ENCODE results near the gene GALNS.
"Not testable (repeated sequence)": the region's sequence is repeated elsewhere in the genome, so short reads cannot be mapped to it uniquely, and the experiment has no call there.

Gene GALNS

DNA sequence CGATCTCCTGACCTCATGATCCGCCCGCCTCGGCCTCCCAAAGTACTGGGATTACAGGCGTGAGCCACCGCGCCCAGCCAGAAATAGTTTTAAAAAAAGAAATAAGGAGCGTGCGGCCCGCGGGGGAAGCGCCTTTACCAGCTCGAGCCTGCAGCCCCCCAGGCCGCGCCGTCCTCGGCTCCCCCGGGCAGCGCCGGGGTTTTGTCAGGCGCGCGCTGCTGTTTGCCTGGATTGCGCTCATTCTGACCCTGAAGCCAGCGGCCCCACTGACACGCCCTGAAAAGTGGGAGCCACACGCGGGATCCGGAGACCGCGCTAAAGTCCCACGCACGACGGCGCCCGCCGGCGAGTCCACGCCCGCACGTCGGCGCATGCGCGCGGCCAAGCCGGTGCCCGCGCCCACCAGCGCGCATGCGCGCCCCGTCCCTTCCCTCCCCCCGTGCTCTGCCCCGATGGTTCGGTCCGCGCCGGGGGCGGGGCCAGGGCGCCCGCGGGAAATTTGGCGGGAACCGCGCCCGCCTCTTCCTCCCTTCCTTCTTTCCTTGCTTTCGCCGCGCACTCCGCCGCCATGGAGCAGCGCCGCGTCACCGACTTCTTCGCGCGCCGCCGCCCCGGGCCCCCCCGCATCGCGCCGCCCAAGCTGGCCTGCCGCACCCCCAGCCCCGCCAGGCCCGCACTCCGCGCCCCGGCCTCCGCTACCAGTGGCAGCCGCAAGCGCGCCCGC, 53.3 kb downstream of the GALNS start, which contains the start of gene CDT1:
TSS of gene CDT1 (plus strand) at position 526 of the 724 bp plus-strand sequence. CDS start at position 569, 43 bp downstream.
- no peak for TF ChIP-seq ZNF274 (IDR thresholded peaks at IDR 0.05; ENCODE audit: low read depth, low read length)
- H3K4me3 ChIP-seq (ENCODE audit: low read length) = peak within 1 kb of the TSS; percentile 66

DNA sequence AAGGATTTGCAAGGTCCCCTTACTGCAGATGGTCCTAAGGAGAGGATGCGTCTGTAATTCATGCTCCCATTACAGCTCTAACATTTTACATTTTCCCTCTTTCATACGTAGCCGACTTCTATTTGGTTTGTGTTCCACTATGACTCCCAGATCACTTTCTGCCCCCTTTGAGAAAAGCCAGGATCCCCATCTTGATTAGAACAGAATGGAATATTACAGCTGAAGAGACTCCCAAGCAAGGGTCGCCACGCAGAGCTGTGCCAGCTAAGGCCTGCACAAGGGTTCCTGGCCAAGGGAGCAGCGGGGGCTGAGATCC, 56.5 kb downstream of the GALNS start:
- TF ChIP-seq ZNF274 (IDR thresholded peaks at IDR 0.05; ENCODE audit: low read depth, low read length) = no peak
- H3K4me3 ChIP-seq (ENCODE audit: low read length) = no peak overlapping the region

DNA sequence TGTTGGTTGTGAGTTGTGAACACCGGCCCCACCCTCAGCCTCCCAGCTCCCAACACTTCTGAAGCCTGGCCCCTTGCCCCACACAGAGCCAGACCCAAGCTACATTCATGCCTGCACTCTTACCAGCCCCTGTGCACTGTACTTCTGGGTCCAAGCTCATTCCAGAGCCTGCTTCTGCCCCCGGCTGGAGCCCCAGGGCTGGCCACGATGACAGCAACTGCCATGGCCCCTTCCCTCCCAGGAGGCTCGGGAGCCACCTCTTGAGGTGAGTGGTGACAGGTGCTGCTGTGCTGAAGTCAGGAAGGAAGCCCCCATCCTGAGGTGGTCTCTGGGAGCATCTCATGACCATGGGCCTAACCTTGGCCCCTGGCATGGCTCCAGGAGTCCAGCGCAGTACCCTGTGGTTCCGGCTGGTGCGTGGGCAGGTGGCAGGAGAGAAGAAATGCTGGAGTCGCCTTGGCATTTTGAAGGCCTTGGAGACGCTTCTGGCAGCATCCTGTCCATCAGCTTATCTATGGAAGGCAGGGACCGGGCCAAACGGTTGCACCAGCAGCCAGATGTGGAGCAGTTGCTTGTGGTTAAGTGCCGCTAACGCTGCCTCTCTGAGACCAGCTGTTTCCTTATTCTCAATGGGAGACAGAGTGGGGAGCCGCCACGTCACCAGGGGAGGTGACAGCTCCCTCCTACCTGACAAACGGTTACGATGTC, 57.0 kb downstream of the GALNS start:
- no peak for TF ChIP-seq ZNF274 (IDR thresholded peaks at IDR 0.05; ENCODE audit: low read depth, low read length)
- H3K4me3 ChIP-seq (ENCODE audit: low read length) = no peak overlapping the region

DNA sequence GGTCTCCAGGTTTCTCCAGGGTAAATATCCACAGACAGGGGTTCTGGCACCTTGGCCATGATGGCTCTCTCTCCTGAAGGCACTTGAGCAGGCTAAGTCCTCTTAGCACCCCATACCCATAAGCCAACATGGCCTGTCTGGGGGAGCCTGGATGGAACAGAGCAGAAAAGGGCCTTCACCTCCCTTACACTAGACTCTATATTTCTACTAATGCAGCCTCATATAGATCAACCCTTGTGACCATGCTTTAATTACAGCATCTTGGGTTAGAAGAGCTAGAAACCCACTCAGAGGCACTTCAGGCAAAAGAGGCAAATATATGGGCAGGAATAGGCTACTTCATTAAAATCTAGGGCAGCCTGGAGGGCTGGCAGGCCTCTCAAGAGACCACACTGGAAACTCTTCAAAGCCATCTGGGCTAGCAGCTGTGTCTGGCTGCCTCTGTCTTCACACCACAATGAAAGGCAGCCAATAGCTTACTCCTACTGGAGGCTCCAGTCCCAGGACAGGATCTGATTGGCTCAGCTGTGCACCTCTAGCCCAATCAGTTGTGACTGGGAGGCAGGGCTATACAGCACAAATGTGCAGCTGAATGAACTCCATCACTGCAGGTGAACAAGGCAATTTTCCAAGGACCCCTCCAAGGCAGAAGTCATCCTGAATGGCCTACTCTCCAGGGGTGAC, 57.8 kb downstream of the GALNS start:
- TF ChIP-seq ZNF274 (IDR thresholded peaks at IDR 0.05; ENCODE audit: low read depth, low read length) = no peak
- no peak overlapping the region for H3K4me3 ChIP-seq (ENCODE audit: low read length)

DNA sequence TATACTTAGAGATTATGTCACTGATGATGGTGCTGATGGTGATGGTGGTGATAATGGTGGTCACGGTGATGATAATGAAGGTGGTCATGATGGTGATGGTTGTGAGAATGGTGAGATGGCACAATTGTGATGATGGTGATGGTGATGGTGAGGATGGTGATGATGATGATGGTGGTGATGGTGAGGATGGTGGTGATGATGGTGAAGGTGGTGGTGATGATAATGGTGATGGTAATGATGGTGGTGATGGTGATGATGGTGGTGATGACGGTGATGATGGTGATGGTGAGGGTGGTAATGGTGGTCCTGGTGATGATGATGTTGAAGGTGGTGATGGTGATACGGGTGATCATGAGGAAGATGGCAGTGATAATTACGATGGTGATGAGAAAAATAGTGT, 58.7 kb downstream of the GALNS start:
- no peak overlapping the region for H3K4me3 ChIP-seq (ENCODE audit: low read length)
- no peak for TF ChIP-seq ZNF274 (IDR thresholded peaks at IDR 0.05; ENCODE audit: low read depth, low read length)

DNA sequence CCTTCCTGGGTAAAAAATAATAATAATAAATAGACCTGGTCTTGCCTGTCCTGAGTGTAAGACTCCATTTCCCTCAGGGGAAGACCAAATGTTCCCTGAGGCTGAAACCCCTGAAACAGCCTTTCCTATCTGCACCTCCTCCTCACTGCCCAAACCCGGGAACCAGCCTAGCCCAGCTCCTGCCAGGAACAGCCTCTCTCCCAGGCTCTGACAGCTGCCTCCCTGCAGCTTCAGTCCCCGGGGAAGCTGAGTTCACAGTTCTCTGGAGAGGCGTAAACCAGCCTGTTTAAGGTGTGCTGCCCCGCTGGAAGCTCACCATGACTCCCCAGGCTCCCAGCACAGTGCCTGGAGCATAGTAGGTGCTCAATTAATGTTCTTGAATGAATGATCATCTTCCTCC, 60.5 kb downstream of the GALNS start:
- H3K4me3 ChIP-seq (ENCODE audit: low read length) = no peak overlapping the region
- no peak for TF ChIP-seq ZNF274 (IDR thresholded peaks at IDR 0.05; ENCODE audit: low read depth, low read length)

DNA sequence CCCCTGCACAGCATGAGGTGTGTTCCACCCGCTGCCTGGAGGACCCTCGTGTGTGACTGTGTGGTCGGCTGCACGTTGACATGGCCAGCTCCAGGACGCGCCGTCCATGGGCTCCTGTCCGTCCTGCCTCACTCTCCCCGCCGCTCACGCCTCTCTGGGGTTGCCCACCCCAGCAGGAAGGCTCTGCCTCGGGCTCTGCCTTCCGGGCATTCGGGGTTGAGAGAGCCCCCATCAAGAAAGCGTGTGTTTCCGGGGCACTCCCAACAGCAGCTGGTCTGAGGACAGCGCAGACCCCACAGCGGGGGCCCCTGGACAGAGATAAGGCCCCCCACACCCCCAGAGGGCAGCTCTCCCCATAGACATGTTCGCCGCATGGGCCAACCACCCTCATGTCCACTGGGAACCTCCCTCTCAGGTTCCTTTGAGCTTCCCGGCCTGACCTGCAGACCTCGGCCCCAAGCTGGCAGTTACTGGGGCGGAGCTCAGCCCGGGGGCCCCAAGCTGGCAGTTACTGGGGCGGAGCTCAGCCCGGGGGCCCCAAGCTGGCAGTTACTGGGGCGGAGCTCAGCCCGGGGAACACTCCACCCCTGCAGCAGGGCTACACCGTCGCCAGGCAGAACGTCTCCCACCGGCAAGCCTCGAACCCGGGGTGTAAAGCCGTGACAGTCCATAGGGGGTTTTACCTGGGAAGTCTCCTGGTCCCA, 63.3 kb downstream of the GALNS start:
- no peak for TF ChIP-seq ZNF274 (IDR thresholded peaks at IDR 0.05; ENCODE audit: low read depth, low read length)
- H3K4me3 ChIP-seq (ENCODE audit: low read length) = no peak overlapping the region

DNA sequence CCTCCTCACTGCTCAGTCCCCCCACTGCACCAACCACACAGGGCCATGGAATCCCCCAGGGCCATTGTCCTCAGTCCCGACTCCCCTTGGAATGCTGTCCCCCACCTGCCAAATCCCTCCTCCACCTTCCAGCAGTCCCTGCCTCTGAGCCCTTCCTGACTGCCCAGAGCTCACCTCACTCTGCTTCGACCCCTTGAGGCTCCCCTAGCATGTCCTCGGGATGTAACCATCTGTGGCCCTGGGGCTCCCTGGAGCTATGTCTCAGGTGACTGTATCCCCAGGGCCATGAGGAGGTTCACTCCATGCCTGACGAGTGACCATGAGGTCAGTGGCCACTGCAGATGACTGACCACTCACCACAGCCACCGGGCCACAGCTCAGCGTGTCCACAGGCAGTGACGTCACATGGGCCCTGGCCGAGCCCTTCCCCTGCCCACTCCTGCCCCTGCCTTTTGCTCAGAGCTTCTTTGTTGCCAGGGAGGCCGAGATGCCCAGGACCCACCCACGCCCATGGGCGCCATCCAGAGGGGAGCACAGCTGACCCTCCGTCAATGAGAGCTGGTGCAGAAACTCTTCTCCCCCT, 64.0 kb downstream of the GALNS start:
- no peak for TF ChIP-seq ZNF274 (IDR thresholded peaks at IDR 0.05; ENCODE audit: low read depth, low read length)
- H3K4me3 ChIP-seq (ENCODE audit: low read length) = no peak overlapping the region

DNA sequence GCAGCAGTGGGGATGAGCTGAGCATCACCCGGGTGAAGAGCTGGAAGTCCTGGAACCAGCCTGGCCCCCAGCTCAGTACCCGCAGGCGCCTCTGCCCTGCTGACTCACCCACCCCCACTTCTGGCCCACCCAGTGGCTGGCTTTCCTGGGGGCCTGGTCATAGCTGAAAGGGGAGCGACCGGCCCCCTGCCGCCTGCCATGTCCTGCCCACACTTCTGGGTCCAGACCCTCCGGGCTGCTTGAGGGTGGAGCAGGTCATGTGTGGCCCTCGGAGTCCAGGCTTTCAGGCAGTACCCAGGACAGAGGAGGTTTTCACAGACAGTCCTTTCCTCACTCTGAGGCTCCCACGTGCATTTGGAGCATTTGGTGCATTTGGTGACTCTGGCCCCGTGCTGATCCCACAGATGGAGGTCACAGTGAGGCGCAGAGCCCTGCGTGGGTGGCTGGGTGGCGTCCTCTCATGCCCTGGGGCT, 64.6 kb downstream of the GALNS start:
- TF ChIP-seq ZNF274 (IDR thresholded peaks at IDR 0.05; ENCODE audit: low read depth, low read length) = no peak
- no peak overlapping the region for H3K4me3 ChIP-seq (ENCODE audit: low read length)

DNA sequence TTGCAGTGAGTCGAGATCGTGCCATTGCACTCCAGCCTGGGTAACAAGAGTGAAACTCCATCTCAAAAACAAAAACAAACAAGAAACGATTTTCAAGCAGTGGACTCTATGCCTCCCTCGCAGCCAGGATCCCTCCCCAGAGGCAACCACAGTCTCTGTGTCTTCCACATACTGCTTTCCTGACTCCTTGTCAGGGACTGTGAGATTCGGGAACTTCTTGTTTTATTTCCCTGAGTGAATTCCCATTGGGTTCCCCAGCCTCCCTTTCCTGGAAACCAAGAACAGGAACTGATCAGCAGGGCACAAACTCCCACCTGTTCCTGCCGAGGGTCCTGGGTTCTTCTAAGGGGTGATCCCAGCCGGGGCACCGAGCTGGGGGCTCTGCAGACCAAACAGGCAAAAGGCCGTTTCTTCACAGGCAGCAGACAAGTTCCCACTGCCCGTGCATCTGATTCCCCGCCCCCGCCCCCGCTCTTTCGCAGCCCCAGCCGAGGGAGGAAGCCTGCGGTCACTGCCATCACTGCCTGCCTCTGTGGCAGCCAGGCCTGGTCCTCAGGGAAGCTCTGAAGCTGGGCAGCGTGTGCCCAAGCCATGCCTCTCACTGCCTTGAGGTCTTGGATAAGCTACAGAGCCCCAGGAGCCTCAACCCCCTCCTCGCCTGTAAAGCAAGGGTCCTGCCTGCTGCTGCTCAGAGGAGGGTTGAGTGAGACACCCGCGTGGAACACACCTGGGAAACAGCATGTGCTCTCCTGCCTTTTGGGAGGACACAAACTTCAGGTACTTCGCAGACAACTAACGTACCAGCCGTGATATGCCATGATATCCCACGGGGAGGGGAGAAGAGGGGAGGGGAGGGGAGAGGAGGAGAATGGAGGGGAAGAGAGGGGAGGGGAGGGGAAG, 66.2 kb downstream of the GALNS start:
- H3K4me3 ChIP-seq (ENCODE audit: low read length) = no peak overlapping the region
- no peak for TF ChIP-seq ZNF274 (IDR thresholded peaks at IDR 0.05; ENCODE audit: low read depth, low read length)

DNA sequence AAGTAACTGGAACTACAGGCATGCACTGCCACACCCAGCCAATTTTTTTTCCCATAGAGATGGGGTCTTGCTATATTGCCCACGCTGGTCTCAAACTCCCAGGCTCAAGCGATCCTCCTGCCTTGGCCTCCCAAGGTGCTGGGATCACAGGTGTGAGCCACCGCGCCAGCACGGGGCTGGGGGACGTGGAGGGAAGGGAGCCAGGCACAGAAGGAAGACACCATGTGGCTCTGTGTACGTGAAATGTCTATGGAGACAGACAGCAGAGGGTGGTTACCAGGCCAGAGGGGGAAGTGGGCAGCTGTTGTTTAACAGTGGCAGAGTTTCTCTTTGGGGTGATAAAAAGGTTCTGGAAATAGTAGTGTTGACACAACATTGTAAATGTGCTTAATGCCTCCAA, 67.2 kb downstream of the GALNS start:
- H3K4me3 ChIP-seq (ENCODE audit: low read length) = no peak overlapping the region
- no peak for TF ChIP-seq ZNF274 (IDR thresholded peaks at IDR 0.05; ENCODE audit: low read depth, low read length)

DNA sequence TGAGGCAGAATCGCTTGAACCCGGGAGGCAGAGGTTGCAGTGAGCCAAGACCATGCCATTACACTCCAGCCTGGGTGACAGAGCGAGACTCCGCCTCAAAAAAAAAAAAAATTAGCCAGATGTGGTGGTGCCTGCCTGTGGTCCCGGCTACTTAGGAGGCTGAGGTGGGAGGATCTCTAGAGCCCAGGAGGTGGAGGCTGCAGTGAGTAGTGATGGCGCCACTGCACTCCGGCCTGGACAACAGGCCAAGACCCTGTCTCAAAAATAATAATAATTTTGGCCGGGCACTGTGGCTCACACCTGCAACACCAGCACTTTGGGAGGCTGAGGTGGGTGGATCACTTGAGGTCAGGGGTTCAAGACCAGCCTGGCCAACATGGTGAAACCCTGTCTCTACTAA, 68.0 kb downstream of the GALNS start:
- not testable (repeated sequence) for H3K4me3 ChIP-seq (ENCODE audit: low read length)

Data from GM08714 (cell line).